Spleen (tissue), 11 donors: Measurements from ENCODE around the gene HGF. TPM values are rescaled to one million over a fixed set of nuclear protein-coding genes. Genes with fewer than 3 reads are reported as not detected.

Experiments used
- DNase-seq: peaks from one replicate; pipeline ENCODE4 v3.0.0-alpha.2; 2020
- H3K27ac ChIP-seq, 8 donors: fragments of 200-600 bp; sonication (generic) in 7 of 8; 1 replicate in 4 of 8; 2 replicates in 4 of 8; pipeline versions ENCODE4 v1.5.0 to v1.8.0; 2016 to 2021; ENCODE audit warnings: inconsistent platforms in 4 of 8, mild to moderate bottlenecking in 4 of 8, moderate library complexity in 1 of 8
- H3K27me3 ChIP-seq, 7 donors: fragments of 200-600 bp; sonication (generic) in 6 of 7; replicated peaks in 1 of 7; 1 replicate in 4 of 7; 2 replicates in 3 of 7; pipeline versions ENCODE4 v1.5.0 to v1.8.0; 2016 to 2021; ENCODE audit warnings: inconsistent platforms in 3 of 7, mild to moderate bottlenecking in 1 of 7
- H3K36me3 ChIP-seq, 6 donors: fragments of 200-600 bp; sonication (generic) in 5 of 6; 1 replicate in 4 of 6; 2 replicates in 2 of 6; pipeline versions ENCODE4 v1.5.0 to v1.8.0; 2016 to 2021; ENCODE audit warnings: inconsistent platforms in 2 of 6
- H3K4me1 ChIP-seq, 6 donors: fragments of 200-600 bp; sonication (generic) in 5 of 6; 1 replicate in 3 of 6; 2 replicates in 3 of 6; pipeline versions ENCODE4 v1.5.0 to v1.8.0; 2016 to 2021; ENCODE audit warnings: inconsistent platforms in 3 of 6
- H3K4me3 ChIP-seq, 8 donors: fragments of 200-600 bp; sonication (generic) in 7 of 8; 1 replicate in 4 of 8; 2 replicates in 4 of 8; pipeline versions ENCODE4 v1.5.0 to v1.8.0; 2016 to 2021; ENCODE audit warnings: inconsistent platforms in 4 of 8, mild to moderate bottlenecking in 4 of 8, moderate library complexity in 2 of 8
- H3K9me3 ChIP-seq, 8 donors: fragments of 200-600 bp; sonication (generic) in 7 of 8; 1 replicate in 4 of 8; 2 replicates in 4 of 8; pipeline versions ENCODE4 v1.5.0 to v1.8.0; 2016 to 2021; ENCODE audit warnings: inconsistent platforms in 4 of 8
- POLR2A ChIP-seq, 3 donors: fragments of 450-650 bp; IDR thresholded peaks; one replicate each; pipeline ENCODE4 v1.5.1; 2017; ENCODE audit warnings: antibody characterized with exemption in 3 of 3, mild to moderate bottlenecking in 1 of 3
- POLR2AphosphoS5 ChIP-seq, 3 donors: sonication (generic); formaldehyde crosslinking; IDR thresholded peaks; one replicate each; pipeline ENCODE4 v1.5.1; 2017; ENCODE audit warnings: antibody characterized with exemption in 3 of 3
- WGBS, 5 donors: extraction: QIAGEN DNeasy Blood & Tissue Kit in 3 of 5; methylation state at CpG; one replicate each; pipeline versions ENCODE4 v1.1.5 to v1.1.7; 2013 to 2018; 5-methylcytosine and 5-hydroxymethylcytosine counted together
- intact Hi-C: fragments of 100-400 bp; cut with DNase I; formaldehyde crosslinking; loops from one replicate; pipeline ENCODE4 v1.15.0; 2023; ENCODE audit warnings: low total_unique reads
- polyA plus RNA-seq, 3 donors: library from polyadenylated mRNA; stranded (reverse); fragments of 200-250 nt; gene quantifications; one replicate each; pipeline ENCODE4 v1.2.1, GENCODE V29; 2013
- total RNA-seq, 7 donors: library from RNA; depleted of rRNA in 3 of 7; stranded (reverse); fragments of >200 nt in 3 of 7; fragmentation: NEBNext Ultra II Directional in 4 of 7; extraction: Animal tissue kit (Norgen Biotek cat#: 25700) in 4 of 7; gene quantifications; one replicate each; pipeline versions ENCODE4 v1.1.0 to v1.2.1, GENCODE V29; 2016 to 2021
- TF ChIP-seq, protein P1 (sequence below), 11 experiments: fragments of 200-600 bp in 7 of 11; fragments of 450-650 bp in 4 of 11; sonication (generic) in 4 of 11; IDR thresholded peaks in 8 of 11; conservative IDR thresholded peaks in 3 of 11; 1 replicate in 7 of 11; 2 replicates in 4 of 11; pipeline versions ENCODE4 v1.4.0 to v1.8.0; 2016 to 2021; ENCODE audit warnings: antibody characterized with exemption in 11 of 11, inconsistent platforms in 4 of 11, mild to moderate bottlenecking in 1 of 11
- donor health status: healthy with polysubstance abuse.
- donor health status: DM: no; HTN: no; CAD: no; lungs with moderate emphysema.
- donor health status: DM: no; HTN: no; CAD: no.
- donor health status: Bipolar disorder and iron deficiency.
- donor health status: healthy.
- donor health status: DM: no; HTN: no; CAD: no.
- donor health status: DM: yes; HTN: yes; CAD: no.

The HGF gene
- total and polyA plus RNA-seq, 10 donors: 0.80 to 33.6 (median 18.6) TPM

GRCh38 chr7:81692146-81692905 lies 77.5 kb downstream of the HGF start:
- TF ChIP-seq, protein P1, sequence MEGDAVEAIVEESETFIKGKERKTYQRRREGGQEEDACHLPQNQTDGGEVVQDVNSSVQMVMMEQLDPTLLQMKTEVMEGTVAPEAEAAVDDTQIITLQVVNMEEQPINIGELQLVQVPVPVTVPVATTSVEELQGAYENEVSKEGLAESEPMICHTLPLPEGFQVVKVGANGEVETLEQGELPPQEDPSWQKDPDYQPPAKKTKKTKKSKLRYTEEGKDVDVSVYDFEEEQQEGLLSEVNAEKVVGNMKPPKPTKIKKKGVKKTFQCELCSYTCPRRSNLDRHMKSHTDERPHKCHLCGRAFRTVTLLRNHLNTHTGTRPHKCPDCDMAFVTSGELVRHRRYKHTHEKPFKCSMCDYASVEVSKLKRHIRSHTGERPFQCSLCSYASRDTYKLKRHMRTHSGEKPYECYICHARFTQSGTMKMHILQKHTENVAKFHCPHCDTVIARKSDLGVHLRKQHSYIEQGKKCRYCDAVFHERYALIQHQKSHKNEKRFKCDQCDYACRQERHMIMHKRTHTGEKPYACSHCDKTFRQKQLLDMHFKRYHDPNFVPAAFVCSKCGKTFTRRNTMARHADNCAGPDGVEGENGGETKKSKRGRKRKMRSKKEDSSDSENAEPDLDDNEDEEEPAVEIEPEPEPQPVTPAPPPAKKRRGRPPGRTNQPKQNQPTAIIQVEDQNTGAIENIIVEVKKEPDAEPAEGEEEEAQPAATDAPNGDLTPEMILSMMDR (IDR thresholded peaks at IDR 0.05 in 8 of 11, conservative IDR thresholded peaks at IDR 0.05 in 3 of 11): no peak
- no peak for TF ChIP-seq POLR2AphosphoS5 (IDR thresholded peaks at IDR 0.05)
- no peak for TF ChIP-seq POLR2A (IDR thresholded peaks at IDR 0.05)
- Histone ChIP-seq H3K27me3 (no peaks in the 10 kb centered on the region), H3K9me3 (no peaks in the 10 kb centered on the region), H3K4me3 (no peak overlapping the region), H3K4me1 (no peaks in the 10 kb centered on the region), H3K27ac (no peak overlapping the region), H3K36me3 (no peaks in the 10 kb centered on the region)
- intact Hi-C loops: no loop called here
- WGBS, 5 donors: 82 to 95% (median 90%) methylated on average over 3 of the region's 3 CpGs
- no peak for DNase-seq

DNA sequence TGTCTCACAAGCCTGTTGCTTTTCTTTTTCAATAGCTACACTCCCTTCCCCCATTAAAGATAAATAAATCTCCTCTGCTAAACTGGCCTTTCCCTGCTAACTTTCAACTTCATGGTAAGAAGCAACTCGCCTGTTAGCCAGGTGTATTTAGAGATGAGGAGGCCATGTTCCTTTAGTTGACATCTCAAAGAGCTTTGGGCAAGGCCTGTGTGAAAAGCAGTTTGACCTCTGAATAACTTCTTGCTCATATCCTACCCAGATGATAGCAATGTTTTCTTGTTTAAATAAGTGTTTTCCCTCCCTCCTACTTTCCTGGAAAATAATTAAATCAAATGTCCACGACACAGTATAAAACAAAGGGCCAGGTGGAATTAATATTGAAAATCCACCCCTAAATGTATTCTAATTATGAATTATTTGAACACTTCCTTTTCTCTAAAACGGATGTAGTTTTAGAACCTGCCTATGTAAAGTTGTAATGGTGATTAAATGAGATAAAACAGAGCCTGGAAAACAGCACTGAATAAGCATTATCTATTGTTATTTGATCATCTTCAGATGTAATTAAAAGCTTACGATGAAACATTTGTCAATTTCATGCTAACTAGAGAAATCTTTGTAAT lies 78.5 kb downstream of the HGF start:
- DNase-seq: no peak
- WGBS, 5 donors: 71 to 92% (median 75%) methylated on average over 4 of the region's 4 CpGs
- H3K27ac ChIP-seq: no peak overlapping the region
- no peaks in the 10 kb centered on the region for H3K27me3 ChIP-seq
- intact Hi-C loops: no loop called here
- no peaks in the 10 kb centered on the region for H3K4me1 ChIP-seq
- no peak overlapping the region for H3K4me3 ChIP-seq
- H3K9me3 ChIP-seq: no peaks in the 10 kb centered on the region
- no peak for TF ChIP-seq POLR2A (IDR thresholded peaks at IDR 0.05)
- TF ChIP-seq, protein P1 (IDR thresholded peaks at IDR 0.05 in 8 of 11, conservative IDR thresholded peaks at IDR 0.05 in 3 of 11): no peak
- no peaks in the 10 kb centered on the region for H3K36me3 ChIP-seq

GRCh38 chr7:81690688-81691087 lies 79.2 kb downstream of the HGF start:
- Histone ChIP-seq H3K4me3 (no peak overlapping the region), H3K9me3 (no peaks in the 10 kb centered on the region), H3K27ac (no peak overlapping the region), H3K27me3 (no peaks in the 10 kb centered on the region), H3K4me1 (no peaks in the 10 kb centered on the region), H3K36me3 (no peaks in the 10 kb centered on the region)
- TF ChIP-seq POLR2A (IDR thresholded peaks at IDR 0.05): no peak
- TF ChIP-seq, protein P1 (IDR thresholded peaks at IDR 0.05 in 8 of 11, conservative IDR thresholded peaks at IDR 0.05 in 3 of 11): no peak
- no peak for TF ChIP-seq POLR2AphosphoS5 (IDR thresholded peaks at IDR 0.05)
- DNase-seq: no peak
- WGBS, 5 donors: 60 to 93% (median 79%) methylated on average over 3 of the region's 3 CpGs
- intact Hi-C loops: no loop called here

GRCh38 chr7:81690251-81690650 lies 79.6 kb downstream of the HGF start:
- TF ChIP-seq POLR2A (IDR thresholded peaks at IDR 0.05): no peak
- TF ChIP-seq, protein P1 (IDR thresholded peaks at IDR 0.05 in 8 of 11, conservative IDR thresholded peaks at IDR 0.05 in 3 of 11): no peak
- no peak for TF ChIP-seq POLR2AphosphoS5 (IDR thresholded peaks at IDR 0.05)
- H3K36me3 ChIP-seq: no peaks in the 10 kb centered on the region
- no peaks in the 10 kb centered on the region for H3K4me1 ChIP-seq
- intact Hi-C loops: no loop called here
- no peak overlapping the region for H3K4me3 ChIP-seq
- no peak for DNase-seq
- WGBS, 5 donors: 61 to 76% (median 73%) methylated on average over 5 of the region's 5 CpGs
- H3K9me3 ChIP-seq: no peaks in the 10 kb centered on the region
- H3K27me3 ChIP-seq: no peaks in the 10 kb centered on the region
- no peak overlapping the region for H3K27ac ChIP-seq
